ENCODE results near the gene SETD1A.
"Not testable (repeated sequence)": the region's sequence is repeated elsewhere in the genome, so short reads cannot be mapped to it uniquely, and the experiment has no call there.

Gene SETD1A

GRCh38 chr16:31006589-31006988 lies 49.0 kb downstream of the SETD1A start:
- no peak overlapping the region for H3K4me3 ChIP-seq (ENCODE audit: low read depth, low read length)
- no peak for TF ChIP-seq CTCF (IDR thresholded peaks at IDR 0.05; ENCODE audit: low read depth, low read length)

GRCh38 chr16:31007684-31008083 lies 50.1 kb downstream of the SETD1A start:
- H3K4me3 ChIP-seq (ENCODE audit: low read depth, low read length), result no peak overlapping the region
- TF ChIP-seq CTCF (IDR thresholded peaks at IDR 0.05; ENCODE audit: low read depth, low read length), result no peak

GRCh38 chr16:31008149-31008548 lies 50.6 kb downstream of the SETD1A start:
- no peak overlapping the region for H3K4me3 ChIP-seq (ENCODE audit: low read depth, low read length)
- TF ChIP-seq CTCF (IDR thresholded peaks at IDR 0.05; ENCODE audit: low read depth, low read length), result no peak

GRCh38 chr16:31008551-31008950 lies 51.0 kb downstream of the SETD1A start:
- no peak for TF ChIP-seq CTCF (IDR thresholded peaks at IDR 0.05; ENCODE audit: low read depth, low read length)
- H3K4me3 ChIP-seq (ENCODE audit: low read depth, low read length), result no peak overlapping the region

- H3K4me3 ChIP-seq (ENCODE audit: low read depth, low read length), result peak overlapping the region; percentile 63
- no peak for TF ChIP-seq CTCF (IDR thresholded peaks at IDR 0.05; ENCODE audit: low read depth, low read length)
These were observed 51.6 kb downstream of the SETD1A start for GRCh38 chr16:31009120-31009519.

GRCh38 chr16:31009894-31010584 lies 52.5 kb downstream of the SETD1A start:
- H3K4me3 ChIP-seq (ENCODE audit: low read depth, low read length), result peak overlapping the region; percentile 63
- 0 out of 2 replicates have a peak, but pooled peaks have one; percentile 18 for TF ChIP-seq CTCF (IDR thresholded peaks at IDR 0.05; ENCODE audit: low read depth, low read length)

- H3K4me3 ChIP-seq (ENCODE audit: low read depth, low read length), result peak within 1 kb of the TSS; percentile 63
- no peak for TF ChIP-seq CTCF (IDR thresholded peaks at IDR 0.05; ENCODE audit: low read depth, low read length)
These were observed 53.2 kb downstream of the SETD1A start, which contains the start of gene STX1B for GRCh38 chr16:31010585-31011325. Gene STX1B, minus strand, starts transcription at chr16:31010638. Its CDS starts 242 bp downstream, at chr16:31010396.

- not testable (repeated sequence) for H3K4me3 ChIP-seq (ENCODE audit: low read depth, low read length)
These were observed 54.3 kb downstream of the SETD1A start for GRCh38 chr16:31011815-31012214.

GRCh38 chr16:31013292-31013691 lies 55.7 kb downstream of the SETD1A start:
- not testable (repeated sequence) for H3K4me3 ChIP-seq (ENCODE audit: low read depth, low read length)

Measured in WI38 (cell line).